ENCODE data around the gene TUBGCP5.

The TUBGCP5 gene

DNA sequence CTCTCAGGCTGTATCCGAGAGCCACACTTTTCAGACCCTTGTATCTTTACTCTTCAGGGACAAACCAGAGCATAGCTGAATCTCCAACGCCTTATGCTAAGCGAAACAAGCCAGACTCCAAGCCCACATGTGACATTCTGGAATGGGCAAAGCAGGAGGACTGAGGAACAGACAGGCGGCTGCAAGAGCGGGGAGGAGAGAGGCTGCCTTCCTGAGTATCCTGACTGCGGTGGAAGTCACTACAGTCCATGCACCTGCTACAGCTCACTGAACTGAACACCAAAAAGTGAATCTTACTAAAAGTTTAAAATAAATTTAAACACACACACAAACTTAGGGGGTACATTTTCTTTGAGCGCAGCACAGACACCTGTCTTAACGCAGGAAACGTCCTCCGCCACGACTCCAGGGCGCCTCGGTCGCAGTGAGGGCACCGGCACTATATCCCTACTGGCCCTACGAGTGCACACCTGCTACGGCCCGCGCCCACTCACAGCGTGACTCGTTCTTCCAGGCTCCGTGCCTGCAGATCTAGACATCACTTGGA lies 60.6 kb downstream of the TUBGCP5 start:
- DNase-seq = no peak

DNA sequence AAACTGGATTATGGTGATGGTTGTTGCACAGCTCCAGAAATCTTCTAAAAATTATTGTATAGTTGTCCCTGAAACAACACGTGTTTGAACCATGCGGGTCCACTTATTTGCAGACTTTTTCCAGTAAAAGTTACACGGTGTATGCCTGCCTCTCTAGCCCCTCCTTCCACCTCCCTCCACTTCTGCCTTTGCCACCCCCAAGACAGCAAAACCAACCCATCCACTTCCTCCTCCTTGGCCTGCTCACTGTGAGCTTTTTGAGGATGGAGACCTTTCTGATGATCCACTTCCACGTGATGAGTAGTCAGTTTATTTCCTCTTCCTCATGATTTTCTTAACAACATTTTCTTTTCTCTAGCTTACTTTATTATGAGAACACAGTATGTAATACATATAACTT lies 64.6 kb downstream of the TUBGCP5 start:
- DNase-seq = no peak

DNA sequence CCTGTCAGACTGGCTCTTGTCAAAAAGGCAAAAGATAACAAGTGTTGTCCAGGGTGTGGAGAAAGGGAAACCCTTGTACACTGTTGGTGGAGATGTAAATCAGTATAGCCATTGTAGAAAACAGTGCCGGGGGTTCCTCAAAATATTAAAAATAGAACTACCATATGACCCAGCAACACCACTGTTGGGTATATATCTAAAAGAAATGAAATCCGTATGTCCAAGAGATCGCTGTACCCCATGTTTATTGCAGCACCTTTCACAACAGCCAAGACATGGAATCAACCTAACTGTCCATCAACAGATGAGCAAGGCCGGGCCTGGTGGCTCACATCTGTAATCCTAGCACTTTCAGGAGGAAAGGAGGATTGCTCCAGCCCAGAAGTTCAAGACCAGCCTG lies 65.4 kb downstream of the TUBGCP5 start:
- no peak for DNase-seq

DNA sequence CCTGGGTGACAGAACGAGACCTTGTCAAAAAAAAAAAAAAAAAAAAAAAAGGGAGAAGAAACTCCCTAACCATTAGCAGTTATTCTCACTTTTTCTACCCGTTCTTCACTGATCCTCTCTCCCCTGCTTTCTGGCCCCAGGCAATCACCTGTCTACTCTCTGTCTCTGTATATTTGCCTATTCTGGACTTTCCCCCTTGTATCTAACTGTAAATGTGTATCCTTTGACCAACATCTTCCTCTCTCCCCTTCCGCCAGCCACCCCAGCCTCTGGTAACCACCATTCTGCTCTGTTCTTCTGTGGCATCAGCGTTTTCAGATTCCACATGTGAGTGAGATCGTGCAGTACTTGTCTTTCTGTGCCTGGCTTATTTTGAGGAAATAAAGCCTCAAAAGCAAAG lies 66.1 kb downstream of the TUBGCP5 start:
- DNase-seq = no peak

DNA sequence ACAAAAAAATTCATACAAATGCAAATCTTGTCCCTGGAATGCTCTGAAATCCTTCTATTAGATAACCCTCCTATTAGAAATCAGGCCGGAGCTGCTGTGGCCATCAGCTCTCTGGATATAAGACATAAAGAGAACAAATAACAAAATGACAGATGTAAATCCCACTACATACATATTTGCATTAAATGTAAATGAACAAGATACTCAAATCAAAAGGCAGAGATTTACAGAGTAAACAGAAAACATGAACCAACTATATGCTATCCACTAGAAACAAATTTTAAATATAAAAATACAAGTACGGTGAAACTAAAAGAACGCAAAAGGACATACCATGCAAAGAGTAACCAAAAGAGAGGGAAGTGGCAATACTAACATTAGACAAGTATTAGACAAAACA lies 69.9 kb downstream of the TUBGCP5 start:
- no peak for DNase-seq

DNA sequence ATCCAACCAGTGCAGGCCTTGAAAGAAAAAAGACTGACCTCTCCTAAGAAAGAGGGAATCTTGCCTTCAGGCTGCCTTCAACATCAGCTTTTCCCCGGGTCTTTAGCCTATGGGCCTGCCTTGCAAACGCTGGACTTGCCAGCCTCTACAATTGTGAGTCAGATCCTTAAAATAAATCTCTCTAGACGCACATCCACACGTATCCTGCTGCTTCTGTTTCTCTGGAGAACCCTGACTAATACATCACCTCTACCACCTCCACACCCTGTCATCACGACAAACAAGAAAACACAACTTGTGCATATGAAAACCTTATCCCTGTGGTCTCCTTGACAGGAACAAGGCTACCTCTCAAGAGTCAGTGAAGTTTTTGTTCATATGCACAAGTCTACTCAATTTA lies 71.0 kb downstream of the TUBGCP5 start:
- DNase-seq = no peak

DNA sequence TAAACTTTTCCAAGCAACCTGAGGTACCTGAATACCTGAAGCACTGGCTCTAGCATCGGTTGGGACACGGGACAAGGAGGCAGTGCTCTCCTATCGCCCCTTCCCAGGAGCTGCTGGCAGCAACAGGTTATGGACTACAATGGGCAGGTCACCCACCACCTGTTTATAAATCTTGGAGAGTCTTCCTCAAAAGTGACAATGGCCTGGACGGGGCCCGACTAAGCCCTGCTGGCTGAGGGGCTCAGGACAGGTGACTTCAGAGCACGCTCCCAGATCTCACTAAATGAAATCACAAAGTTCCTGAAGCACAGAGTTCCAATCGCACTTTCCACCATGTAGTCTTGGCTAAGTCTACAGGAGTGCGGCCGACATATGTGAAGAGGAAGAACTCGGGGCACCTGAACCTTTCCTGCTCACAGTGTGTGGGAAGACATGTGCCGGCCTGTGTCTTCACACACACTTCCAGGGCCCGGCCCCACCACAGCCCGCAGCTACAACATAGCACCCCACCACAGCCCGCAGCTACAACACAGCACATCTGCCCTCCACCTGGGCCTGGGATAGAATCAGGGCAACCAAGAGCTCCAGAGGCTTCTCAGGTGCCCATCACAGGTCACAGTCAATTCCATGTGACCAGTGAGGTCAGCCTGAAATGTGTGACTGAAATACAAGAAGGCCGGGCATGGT lies 72.1 kb downstream of the TUBGCP5 start:
- DNase-seq = no peak

DNA sequence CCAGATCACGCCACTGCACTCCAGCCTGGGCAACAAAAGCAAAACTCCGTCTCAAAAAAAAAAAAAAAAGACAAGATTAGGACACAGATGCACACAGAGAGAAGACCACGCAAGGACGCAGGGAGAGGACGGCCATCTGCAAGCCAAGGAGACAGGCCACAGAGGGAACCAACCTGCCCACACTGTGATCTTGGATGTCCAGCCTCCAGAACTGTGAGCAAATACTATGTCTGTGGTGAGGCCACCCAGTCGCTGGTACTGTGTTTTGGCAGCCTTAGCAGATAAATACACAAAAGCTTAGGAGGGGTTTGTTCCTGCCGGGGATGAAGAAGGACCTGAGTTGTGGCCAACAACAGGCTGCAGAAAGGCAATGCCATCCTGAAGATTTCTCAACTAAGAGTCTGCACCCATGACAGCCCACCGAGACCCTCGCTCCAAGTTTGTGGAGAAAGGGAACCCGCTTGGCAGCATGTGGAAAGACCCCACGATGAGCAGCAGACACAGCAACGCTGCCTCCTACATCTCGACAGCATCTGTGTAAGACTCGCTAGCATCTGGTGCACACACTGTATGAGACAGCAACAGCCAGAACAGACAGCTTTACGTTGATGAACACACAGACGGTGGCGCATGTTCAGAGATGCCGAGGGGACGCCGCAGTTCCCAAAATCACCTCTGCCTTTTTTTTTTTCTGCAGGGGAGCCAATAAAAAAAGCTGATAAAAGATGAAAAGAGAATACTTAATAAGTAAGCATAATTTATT lies 72.9 kb downstream of the TUBGCP5 start:
- DNase-seq = no peak

DNA sequence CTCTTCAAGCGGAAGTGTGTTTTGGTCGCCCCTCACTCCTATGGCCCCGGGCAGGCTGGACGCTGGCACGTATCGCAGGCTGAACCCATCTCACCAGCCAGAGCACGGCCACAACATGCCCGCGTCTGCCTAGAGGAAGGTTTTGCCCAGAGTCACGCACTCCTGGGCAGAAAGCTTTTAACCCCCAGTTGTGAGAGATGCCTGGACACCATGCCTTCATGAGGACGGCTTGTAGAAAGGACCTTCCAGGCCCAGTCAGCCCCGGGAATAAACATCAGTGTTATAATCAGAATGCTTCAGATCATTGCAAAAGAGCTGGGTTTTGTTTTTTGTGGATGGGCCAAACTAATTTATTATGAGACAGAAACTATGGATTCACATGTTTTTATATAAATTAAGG lies 75.7 kb downstream of the TUBGCP5 start:
- DNase-seq = no peak

DNA sequence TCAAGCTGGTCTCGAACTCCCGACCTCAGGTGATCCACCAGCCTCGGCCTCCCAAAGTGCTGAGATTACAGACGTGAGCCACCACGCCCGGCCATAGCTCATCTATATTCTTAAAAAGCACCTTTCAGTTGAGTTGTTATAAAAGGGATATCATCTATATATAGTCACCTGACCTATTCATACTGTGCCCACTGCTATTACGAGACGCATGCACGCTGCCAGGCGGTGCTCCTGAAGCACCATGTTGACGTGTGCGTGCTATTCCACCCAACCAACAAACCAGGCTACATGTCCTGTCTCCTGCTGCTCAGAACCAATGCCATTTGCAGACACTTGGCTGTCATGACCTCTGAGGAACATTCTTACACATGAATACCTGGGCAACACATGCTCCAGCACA lies 76.8 kb downstream of the TUBGCP5 start:
- no peak for DNase-seq

DNA sequence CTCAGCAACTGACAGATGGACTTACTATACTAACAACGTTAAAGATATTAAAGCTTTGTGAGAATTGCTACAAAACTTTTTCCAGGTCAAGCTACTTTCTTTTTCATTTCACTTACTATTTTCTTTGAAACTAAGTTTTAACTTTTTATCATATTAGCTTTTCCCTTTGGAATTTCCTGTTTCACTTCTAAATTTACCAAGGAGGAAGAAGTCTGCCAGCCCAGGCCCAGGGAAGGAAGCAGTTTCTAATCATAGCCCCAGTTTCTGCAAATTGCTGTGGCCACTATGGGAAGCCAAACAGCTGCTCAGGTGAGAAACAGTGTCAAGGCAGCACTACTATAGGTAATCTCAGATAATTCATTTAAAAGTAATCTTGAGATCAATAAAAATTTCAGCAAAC lies 77.6 kb downstream of the TUBGCP5 start:
- DNase-seq = no peak

DNA sequence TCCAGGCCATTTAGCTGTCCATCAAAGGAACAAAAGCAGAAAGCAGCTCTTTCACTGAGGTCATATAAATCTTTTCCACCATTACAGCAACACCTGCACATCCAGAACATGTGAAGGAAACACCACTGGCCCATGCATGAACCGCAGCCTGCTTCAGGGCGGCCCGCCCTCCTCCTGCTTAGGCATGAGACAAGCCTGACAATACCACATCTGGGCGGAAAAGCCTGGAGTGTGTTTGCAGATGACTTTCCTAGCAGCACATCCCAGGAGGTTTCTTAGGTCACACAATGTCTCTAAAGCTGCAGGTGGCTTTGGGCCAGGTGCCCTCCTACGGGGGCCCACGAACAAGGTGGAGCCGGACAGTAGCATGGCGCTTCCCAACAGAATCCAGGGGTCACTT lies 78.8 kb downstream of the TUBGCP5 start:
- no peak for DNase-seq

DNA sequence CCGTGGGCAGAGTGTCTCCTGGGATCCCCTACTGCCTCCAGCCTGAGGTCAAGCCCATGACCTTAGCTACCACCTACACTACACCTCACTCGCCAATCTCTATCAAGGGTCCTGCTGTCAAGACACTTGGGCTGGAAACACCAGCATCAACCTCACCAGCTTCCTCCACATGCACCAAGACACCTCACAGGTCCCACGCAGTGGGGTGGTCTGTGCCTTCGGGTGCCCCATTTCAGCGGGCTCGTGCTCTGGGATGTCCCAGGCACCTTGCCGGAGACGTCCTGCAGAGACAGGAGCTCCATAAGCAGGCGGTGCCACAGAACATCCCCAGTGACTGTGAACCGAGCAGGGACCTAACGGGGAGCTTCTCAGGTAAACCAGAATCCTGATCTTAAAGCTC lies 79.2 kb downstream of the TUBGCP5 start:
- no peak for DNase-seq

DNA sequence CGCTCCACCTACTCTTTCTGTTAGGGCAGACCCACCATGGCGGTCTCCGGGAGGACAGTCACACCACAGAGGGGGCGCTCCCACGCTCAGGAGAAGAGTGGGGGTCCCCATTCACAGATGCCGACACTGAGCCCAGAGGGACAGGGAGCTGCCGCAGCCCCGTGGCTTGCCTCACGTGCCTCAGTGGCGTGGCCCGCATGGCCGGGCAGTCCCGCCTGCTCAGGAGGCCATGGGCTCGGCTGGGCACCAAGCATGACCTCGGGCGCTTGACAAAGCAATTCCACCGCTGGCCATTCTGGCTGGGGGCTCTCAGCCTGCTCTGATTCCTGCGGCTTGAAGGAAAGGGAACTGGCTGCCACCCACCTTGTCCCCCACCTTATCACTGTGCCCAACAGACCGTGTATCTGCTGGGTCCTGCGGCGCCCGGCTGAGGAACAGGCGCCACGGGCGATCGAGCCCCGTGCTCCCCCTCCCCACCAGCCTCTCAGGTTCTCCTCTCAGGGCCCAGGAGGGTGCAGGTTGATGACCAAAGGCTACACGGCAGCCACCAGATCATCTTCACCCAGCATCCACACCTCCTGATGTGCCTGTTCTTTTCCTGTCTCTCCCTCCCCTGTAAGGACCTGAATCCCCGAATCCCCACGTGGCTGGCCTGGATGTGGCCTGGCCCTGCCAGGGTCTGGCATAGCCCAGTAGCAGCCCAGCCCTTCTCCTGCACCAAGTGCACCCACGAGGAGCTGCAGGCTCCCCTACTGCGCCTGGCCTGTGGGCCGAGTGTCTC lies 79.9 kb downstream of the TUBGCP5 start:
- DNase-seq = no peak

DNA sequence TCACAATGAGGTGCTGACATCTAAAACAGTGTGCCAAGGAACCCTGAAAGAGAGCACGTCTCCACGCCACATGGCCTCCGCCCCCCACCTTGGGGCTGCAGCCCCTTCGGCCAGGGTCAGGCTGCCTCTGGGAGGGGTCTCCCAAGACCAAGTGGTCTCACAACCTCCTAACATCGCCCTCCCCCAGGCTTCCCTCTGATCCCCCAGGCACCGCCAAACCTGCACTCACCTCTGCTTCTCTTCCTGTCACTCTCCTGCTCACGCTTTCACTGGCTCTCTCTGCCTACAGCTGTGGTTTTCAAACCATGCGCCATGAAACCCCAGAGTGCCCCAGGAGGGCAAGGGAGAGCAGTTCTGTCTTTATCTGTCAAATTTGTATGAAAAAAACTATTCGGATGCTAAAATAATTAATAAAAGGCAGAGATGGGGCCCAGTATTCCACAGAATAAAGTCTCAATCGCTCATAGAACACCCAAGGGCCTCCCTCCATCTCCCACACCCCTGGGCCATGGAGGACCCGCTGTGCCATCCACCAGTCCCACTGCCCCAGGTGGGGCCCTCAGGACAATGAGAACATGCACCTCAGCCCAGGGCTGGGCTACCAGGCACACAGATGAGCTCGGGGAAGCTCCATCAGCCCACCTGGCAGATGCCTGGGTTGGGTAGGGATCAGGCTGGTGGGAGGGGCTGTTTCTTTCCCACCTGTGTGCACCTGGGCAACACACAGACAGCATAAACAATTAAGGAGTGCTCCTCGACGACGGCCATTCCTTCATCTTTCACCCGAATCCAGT lies 80.7 kb downstream of the TUBGCP5 start:
- no peak for DNase-seq

DNA sequence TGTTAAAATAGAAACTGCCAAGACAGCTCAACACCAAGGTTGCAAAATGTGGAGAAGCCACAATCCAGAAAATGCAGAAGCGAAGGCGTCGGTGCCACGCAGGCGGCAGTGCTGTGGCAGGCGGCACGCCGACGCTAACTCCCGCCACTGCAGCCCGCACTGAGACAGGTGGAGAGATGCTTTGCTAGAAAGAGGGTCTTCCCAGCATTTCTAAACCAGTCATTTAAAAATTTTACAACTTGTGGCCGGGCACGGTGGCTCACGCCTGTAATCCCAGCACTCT lies 82.5 kb downstream of the TUBGCP5 start:
- no peak for DNase-seq

DNA sequence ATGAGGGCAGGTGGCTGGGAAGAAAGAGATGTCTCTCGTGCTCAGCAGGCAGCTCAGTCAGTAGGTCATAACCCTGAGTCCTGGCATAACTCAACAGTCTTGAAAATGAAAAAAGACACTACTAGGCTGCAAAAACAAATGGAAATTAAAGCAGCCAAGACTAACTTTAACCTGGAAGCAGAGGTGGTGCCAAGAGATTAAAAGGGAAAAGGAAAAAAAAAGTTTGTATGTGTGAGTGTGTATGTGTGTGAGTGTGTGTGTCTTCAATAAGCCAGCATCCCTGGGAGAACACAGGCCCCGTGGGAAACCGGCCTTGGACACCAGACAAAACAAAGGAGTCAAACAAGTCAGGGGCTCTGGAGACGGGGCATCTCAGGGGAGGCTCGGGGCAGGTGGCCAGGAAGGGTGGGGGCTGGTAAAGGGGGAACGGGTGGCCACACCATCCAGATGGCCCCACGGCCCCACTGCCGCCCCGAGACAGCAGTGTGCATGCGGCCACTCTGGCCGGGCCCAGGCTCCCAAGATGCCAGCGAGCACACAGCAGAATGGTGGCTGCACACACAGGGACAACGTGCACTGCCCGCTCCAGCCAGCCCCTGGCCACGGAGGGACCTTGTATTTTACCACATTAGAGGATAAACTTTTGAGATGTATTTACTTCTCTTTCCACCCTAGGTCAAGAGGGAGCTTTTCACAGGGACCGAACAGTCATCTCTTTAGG lies 83.0 kb downstream of the TUBGCP5 start:
- no peak for DNase-seq

DNA sequence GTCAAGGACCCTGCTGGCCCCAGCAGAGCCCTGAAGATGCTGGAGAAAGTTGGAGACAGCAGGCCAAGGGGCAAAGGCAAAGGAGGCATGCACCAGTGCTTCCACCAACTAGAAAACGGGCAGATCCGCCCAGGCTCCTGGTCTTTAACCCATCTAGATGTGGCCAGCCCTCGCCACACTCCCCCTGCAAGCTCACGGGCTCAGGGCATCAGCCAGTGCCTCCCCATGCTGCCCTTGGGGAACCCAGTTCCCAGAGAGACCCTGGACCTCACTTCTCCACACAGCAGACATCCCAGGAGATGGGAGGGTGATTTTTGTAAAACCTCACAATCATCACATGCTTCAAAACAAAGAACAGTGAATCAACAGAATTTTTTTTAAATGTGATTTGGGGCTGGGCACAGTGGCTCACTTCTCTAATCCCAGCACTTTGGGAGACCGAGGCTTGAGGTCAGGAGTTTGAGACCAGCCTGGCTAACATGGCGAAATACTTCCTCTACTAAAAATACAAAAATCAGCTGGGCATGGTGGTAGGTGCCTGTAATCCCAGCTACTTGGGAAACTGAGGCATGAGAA lies 83.7 kb downstream of the TUBGCP5 start:
- no peak for DNase-seq

DNA sequence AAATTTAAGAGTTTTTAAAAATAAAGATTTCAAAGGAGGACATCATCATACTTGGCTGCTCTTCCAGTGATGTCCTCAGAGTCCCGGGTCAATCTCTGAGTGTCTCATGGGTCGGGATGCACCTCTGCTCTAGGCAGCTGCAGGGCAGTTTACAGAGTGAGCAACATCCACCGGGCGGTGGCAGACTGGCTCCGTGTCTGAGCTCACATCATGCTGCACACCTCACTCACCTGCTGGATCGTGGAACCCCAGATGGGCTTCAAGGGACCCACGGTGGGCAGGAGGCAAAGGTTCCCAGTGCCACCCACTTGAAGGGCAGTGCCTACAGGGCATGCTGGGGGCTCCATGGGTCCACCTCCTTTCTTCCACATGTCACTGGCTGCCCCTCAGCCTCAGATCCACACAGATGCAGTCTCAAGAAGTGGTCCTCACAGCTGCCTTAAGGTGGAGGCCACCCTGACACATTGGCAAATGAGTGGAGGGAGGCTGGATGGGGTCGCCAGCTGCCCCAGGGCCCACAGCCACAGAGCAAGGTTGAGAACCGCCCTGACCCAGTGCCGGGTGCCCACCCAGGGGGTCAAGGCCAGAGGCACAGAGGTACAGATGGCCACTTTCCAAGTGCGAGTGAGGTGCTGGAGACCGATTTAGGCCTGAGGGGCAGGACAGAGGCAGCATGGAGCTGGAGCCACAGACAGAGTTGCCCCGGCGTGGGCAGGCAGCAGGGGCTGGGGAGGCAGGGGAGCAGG lies 84.4 kb downstream of the TUBGCP5 start:
- DNase-seq = no peak

DNA sequence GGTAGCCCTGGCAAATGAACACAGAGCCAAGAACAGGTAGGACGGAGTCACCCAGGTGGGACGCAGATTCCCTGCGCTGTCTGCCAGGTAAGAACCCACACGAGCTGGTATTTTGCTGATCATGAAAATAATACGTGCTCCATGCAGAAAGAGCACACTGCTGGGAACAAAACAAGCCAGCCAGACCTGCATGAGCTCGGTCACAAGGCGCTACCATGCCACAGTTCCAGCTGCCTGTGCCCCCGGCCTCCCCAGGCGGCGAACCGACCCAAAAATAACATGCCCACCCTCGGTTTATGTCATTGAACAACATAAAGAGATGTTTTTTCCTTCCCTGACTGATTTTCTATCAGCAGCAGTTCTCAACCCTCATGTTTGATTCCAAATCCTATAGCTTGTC lies 85.0 kb downstream of the TUBGCP5 start:
- no peak for DNase-seq
